Measurements from ENCODE around the gene LILRB5. TPM values are rescaled to one million over a fixed set of nuclear protein-coding genes. Genes with fewer than 3 reads are reported as not detected.

The LILRB5 gene
- polyA plus RNA-seq, 3 donors, result 0.14 to 1.1 (median 0.17) TPM

DNA sequence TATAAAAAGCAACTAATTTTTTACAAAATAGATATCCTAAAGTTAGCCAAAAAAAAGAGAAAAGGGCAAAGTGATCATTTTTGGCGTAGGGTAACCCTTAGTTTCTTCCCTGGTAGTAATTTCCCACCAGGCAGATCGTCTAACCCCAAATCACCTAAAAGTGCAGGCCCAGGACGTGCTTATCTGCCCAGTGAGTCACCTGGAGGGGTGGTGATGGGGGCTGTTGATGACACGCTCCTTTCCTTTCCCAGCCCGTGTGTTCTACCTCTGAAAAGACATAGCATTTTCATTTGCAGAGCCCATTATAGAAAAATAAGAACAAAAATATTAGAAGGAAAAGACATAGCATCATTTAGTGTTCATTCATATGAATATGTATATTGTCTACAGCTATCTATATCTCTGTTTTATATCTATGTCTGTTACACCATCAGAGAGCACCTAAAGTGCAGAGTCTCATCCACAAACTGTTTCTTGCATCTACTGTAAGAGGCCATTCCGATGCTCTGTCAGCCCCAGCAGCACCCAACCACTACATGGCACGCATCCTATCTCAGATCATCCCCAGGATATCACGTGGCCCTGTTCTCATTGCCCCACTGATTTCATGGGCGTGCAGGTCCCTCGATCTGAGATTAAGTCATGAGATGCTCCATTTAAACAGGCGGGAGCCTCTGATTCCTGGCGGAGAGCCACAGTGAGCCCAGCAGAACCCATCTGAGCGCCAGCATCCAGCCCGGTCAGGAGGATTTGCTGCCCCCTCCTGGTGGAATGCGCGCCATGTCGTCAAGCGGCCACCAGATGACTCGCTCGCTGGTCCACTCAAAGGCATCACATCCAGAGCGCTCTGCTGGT, 25.8 kb downstream of the LILRB5 start:
- peak overlapping the region in 1 of 2 donors; percentile 26 for H3K4me3 Mint-ChIP-seq
- H2AFZ ChIP-seq (ENCODE audit: insufficient read depth, low read depth, low read length, poor library complexity, severe bottlenecking), result no peak overlapping the region
- no peak overlapping the region for H3K4me3 ChIP-seq (replicated peaks in 1 of 3; ENCODE audit: low read depth in 2 of 3, low read length in 3 of 3)
- H3K27me3 ChIP-seq (ENCODE audit: control insufficient read depth in 2 of 2, insufficient read depth in 2 of 2, low read length in 2 of 2), result peaks cover 0 to 13% of the 10 kb centered on the region in 2 donors
- TF ChIP-seq, protein P1, sequence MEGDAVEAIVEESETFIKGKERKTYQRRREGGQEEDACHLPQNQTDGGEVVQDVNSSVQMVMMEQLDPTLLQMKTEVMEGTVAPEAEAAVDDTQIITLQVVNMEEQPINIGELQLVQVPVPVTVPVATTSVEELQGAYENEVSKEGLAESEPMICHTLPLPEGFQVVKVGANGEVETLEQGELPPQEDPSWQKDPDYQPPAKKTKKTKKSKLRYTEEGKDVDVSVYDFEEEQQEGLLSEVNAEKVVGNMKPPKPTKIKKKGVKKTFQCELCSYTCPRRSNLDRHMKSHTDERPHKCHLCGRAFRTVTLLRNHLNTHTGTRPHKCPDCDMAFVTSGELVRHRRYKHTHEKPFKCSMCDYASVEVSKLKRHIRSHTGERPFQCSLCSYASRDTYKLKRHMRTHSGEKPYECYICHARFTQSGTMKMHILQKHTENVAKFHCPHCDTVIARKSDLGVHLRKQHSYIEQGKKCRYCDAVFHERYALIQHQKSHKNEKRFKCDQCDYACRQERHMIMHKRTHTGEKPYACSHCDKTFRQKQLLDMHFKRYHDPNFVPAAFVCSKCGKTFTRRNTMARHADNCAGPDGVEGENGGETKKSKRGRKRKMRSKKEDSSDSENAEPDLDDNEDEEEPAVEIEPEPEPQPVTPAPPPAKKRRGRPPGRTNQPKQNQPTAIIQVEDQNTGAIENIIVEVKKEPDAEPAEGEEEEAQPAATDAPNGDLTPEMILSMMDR (IDR thresholded peaks at IDR 0.05), result peak; percentile 89
- H3K36me3 ChIP-seq (replicated peaks in 1 of 2; ENCODE audit: control insufficient read depth in 1 of 2, insufficient read depth in 2 of 2, low read length in 2 of 2), result peaks cover 8 to 9% of the 10 kb centered on the region in 2 donors
- H3K9ac ChIP-seq (ENCODE audit: insufficient read depth, low read length, poor library complexity, severe bottlenecking), result no peak overlapping the region
- peak; percentile 57 to 88 (median 83) for DNase-seq
- no peak overlapping the region for H3K27ac ChIP-seq (ENCODE audit: low read depth in 1 of 2, low read length in 2 of 2)
- no peaks in the 10 kb centered on the region for H3K9me3 ChIP-seq (replicated peaks in 1 of 2; ENCODE audit: control insufficient read depth in 1 of 2, insufficient read depth in 1 of 2, low read length in 2 of 2)
- intact Hi-C loops (cut with micrococcal nuclease), result loop anchor here (1.0 to 5.0 kb wide), 4 partner anchors 23 to 64 kb away; partner anchors contain the start of gene TSEN34 (in 1 of the 2)
- peaks cover 10 to 28% of the 10 kb centered on the region in 2 donors for H3K36me3 Mint-ChIP-seq
- H3K9me3 Mint-ChIP-seq, result peaks cover 0 to 4% (median 0%) of the 10 kb centered on the region in 7 donors
- H3K79me2 ChIP-seq (ENCODE audit: insufficient read depth, low read length), result no peaks in the 10 kb centered on the region
- H3K4me2 ChIP-seq (replicated peaks; ENCODE audit: extremely low read depth, low read length, poor library complexity, severe bottlenecking), result peak overlapping the region; percentile 22
- H3K4me1 Mint-ChIP-seq, result peaks cover 21% of the 10 kb centered on the region
- H3K27me3 Mint-ChIP-seq (ENCODE audit: low read depth in 3 of 3), result peaks cover 6 to 8% (median 7%) of the 10 kb centered on the region in 3 donors
- peak overlapping the region in 5 of 7 donors; percentile 46 to 88 (median 67) for H3K27ac Mint-ChIP-seq
- H4K20me1 ChIP-seq (ENCODE audit: insufficient read depth, low read length), result no peaks in the 10 kb centered on the region
- peaks cover 14 to 20% of the 10 kb centered on the region in 2 donors for H3K4me1 ChIP-seq (ENCODE audit: control insufficient read depth in 1 of 2, insufficient read depth in 2 of 2, low read length in 2 of 2)
- 16% methylated on average over 15 of the region's 21 CpGs for WGBS (ENCODE audit: insufficient coverage)

DNA sequence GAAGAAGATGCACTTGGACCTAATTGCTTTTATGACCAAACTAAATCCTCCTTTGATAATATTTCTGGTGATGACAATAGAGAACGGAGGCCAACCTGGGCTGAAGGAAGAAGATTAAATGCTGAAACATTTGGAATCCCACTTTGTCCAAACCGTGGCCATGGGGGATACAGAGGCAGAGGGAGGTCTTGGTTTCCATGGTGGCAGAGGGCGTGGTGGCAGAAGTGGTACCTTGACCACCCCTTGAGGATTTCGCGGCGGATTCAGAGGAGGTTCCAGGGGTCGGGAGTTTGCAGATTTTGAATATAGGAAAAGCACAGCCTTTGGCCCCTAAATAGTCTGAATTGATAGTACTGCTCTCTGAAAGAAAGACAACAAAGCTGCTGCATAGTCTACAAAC, 27.0 kb downstream of the LILRB5 start:
- Histone ChIP-seq H3K4me3 (replicated peaks in 1 of 3; ENCODE audit: low read depth in 2 of 3, low read length in 3 of 3) (no peak overlapping the region), H2AFZ (ENCODE audit: insufficient read depth, low read depth, low read length, poor library complexity, severe bottlenecking) (no peak overlapping the region), H3K9ac (ENCODE audit: insufficient read depth, low read length, poor library complexity, severe bottlenecking) (no peak overlapping the region), H3K9me3 (replicated peaks in 1 of 2; ENCODE audit: control insufficient read depth in 1 of 2, insufficient read depth in 1 of 2, low read length in 2 of 2) (no peaks in the 10 kb centered on the region), H3K27ac (ENCODE audit: low read depth in 1 of 2, low read length in 2 of 2) (no peak overlapping the region), H3K4me1 (ENCODE audit: control insufficient read depth in 1 of 2, insufficient read depth in 2 of 2, low read length in 2 of 2) (peaks cover 12 to 18% of the 10 kb centered on the region in 2 donors), H4K20me1 (ENCODE audit: insufficient read depth, low read length) (no peaks in the 10 kb centered on the region), H3K36me3 (replicated peaks in 1 of 2; ENCODE audit: control insufficient read depth in 1 of 2, insufficient read depth in 2 of 2, low read length in 2 of 2) (no peaks in the 10 kb centered on the region), H3K27me3 (ENCODE audit: control insufficient read depth in 2 of 2, insufficient read depth in 2 of 2, low read length in 2 of 2) (peaks cover 0 to 7% of the 10 kb centered on the region in 2 donors), H3K79me2 (ENCODE audit: insufficient read depth, low read length) (no peaks in the 10 kb centered on the region), H3K4me2 (replicated peaks; ENCODE audit: extremely low read depth, low read length, poor library complexity, severe bottlenecking) (no peak overlapping the region)
- peaks cover 0 to 19% of the 10 kb centered on the region in 2 donors for H3K36me3 Mint-ChIP-seq
- intact Hi-C loops (cut with micrococcal nuclease), result loop anchor here (2.0 to 5.0 kb wide), 3 partner anchors 21 to 63 kb away; no protein-coding TSS in a partner anchor
- no peak overlapping the region for H3K4me3 Mint-ChIP-seq
- peaks cover 6 to 7% (median 7%) of the 10 kb centered on the region in 3 donors for H3K27me3 Mint-ChIP-seq (ENCODE audit: low read depth in 3 of 3)
- WGBS (ENCODE audit: insufficient coverage), result 96% methylated on average over 7 of the region's 7 CpGs
- TF ChIP-seq, protein P1 (IDR thresholded peaks at IDR 0.05), result no peak
- H3K9me3 Mint-ChIP-seq, result peaks cover 0 to 1% (median 0%) of the 10 kb centered on the region in 7 donors
- H3K27ac Mint-ChIP-seq, result peak overlapping the region in 3 of 7 donors; percentile 1 to 25 (median 2)
- peaks cover 18% of the 10 kb centered on the region for H3K4me1 Mint-ChIP-seq
- DNase-seq, result no peak

Measured in CD14-positive monocyte (primary cell).